HCT116 (cell line): Measurements from ENCODE around the gene FNBP1.

Source experiments
- CTCF ChIP-seq, 3 experiments: fragments of 200-600 bp in 1 of 3; sonication (generic) in 1 of 3; IDR thresholded peaks in 2 of 3; conservative IDR thresholded peaks in 1 of 3; 2 replicates each; pipeline ENCODE4 v1.5.1; 2012 to 2017; ENCODE audit warnings: low read depth in 2 of 3, low read length in 2 of 3, antibody characterized with exemption in 1 of 3, borderline replicate concordance in 1 of 3, control low read depth in 1 of 3, mild to moderate bottlenecking in 1 of 3, mixed read lengths in 1 of 3, mixed run types in 1 of 3, moderate library complexity in 1 of 3; ENCODE audit not compliant: insufficient read depth in 1 of 3
- EGR1 ChIP-seq: IDR thresholded peaks from 2 replicates; pipeline ENCODE4 v1.6.1; 2012; ENCODE audit warnings: low read depth
- ELF1 ChIP-seq: IDR thresholded peaks from 2 replicates; pipeline ENCODE4 v1.6.1; 2012; ENCODE audit warnings: low read depth, borderline replicate concordance
- EZH2 ChIP-seq: fragments of 200-600 bp; sonication (generic); IDR thresholded peaks from 2 replicates; pipeline ENCODE4 v1.6.1; 2017; ENCODE audit warnings: antibody characterized with exemption, mixed run types
- EZH2phosphoT487 ChIP-seq: fragments of 200-600 bp; IDR thresholded peaks from 2 replicates; pipeline ENCODE4 v1.6.1; 2018; ENCODE audit warnings: antibody characterized with exemption, borderline replicate concordance
- JUND ChIP-seq: IDR thresholded peaks from 2 replicates; pipeline ENCODE4 v1.6.1; 2012
- POLR2A ChIP-seq: IDR thresholded peaks from 2 replicates; pipeline ENCODE4 v1.7.0; 2011; ENCODE audit warnings: borderline replicate concordance; ENCODE audit not compliant: insufficient read depth, insufficient read length; ENCODE audit errors: extremely low read depth
- POLR2AphosphoS5 ChIP-seq: IDR thresholded peaks from 2 replicates; pipeline ENCODE4 v1.6.1; 2011; ENCODE audit warnings: mild to moderate bottlenecking, low read depth, low read length, moderate library complexity
- SP1 ChIP-seq: IDR thresholded peaks from 2 replicates; pipeline ENCODE4 v1.6.1; 2012; ENCODE audit warnings: low read depth
- YY1 ChIP-seq: IDR thresholded peaks from 2 replicates; pipeline ENCODE4 v1.6.1; 2011; ENCODE audit warnings: low read length, low read depth, moderate library complexity, mild to moderate bottlenecking; ENCODE audit not compliant: insufficient replicate concordance; ENCODE audit errors: extremely low read depth
- TF ChIP-seq, protein P1 (sequence below): IDR thresholded peaks from 2 replicates; pipeline ENCODE4 v1.6.1; 2011; ENCODE audit warnings: mild to moderate bottlenecking, low read length, moderate library complexity; ENCODE audit not compliant: insufficient replicate concordance; ENCODE audit errors: extremely low read depth
- TF ChIP-seq, protein P2 (sequence below): IDR thresholded peaks from 2 replicates; pipeline ENCODE4 v1.6.1; 2012; ENCODE audit warnings: low read depth
- TF ChIP-seq, protein P3 (sequence below): IDR thresholded peaks from 2 replicates; pipeline ENCODE4 v1.6.1; 2012

GRCh38 chr9:129900263-129901027, 142.5 kb downstream of the FNBP1 start:
- TF ChIP-seq EZH2: no peak
- TF ChIP-seq YY1: no peak
- TF ChIP-seq, protein P1, sequence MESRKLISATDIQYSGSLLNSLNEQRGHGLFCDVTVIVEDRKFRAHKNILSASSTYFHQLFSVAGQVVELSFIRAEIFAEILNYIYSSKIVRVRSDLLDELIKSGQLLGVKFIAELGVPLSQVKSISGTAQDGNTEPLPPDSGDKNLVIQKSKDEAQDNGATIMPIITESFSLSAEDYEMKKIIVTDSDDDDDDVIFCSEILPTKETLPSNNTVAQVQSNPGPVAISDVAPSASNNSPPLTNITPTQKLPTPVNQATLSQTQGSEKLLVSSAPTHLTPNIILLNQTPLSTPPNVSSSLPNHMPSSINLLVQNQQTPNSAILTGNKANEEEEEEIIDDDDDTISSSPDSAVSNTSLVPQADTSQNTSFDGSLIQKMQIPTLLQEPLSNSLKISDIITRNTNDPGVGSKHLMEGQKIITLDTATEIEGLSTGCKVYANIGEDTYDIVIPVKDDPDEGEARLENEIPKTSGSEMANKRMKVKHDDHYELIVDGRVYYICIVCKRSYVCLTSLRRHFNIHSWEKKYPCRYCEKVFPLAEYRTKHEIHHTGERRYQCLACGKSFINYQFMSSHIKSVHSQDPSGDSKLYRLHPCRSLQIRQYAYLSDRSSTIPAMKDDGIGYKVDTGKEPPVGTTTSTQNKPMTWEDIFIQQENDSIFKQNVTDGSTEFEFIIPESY: no peak
- no peak for TF ChIP-seq SP1
- TF ChIP-seq CTCF (IDR thresholded peaks at IDR 0.05 in 2 of 3, conservative IDR thresholded peaks at IDR 0.05 in 1 of 3; ENCODE audit: borderline replicate concordance in 1 of 3, insufficient read depth in 1 of 3, low read depth in 2 of 3, low read length in 2 of 3): no peak
- TF ChIP-seq, protein P2, sequence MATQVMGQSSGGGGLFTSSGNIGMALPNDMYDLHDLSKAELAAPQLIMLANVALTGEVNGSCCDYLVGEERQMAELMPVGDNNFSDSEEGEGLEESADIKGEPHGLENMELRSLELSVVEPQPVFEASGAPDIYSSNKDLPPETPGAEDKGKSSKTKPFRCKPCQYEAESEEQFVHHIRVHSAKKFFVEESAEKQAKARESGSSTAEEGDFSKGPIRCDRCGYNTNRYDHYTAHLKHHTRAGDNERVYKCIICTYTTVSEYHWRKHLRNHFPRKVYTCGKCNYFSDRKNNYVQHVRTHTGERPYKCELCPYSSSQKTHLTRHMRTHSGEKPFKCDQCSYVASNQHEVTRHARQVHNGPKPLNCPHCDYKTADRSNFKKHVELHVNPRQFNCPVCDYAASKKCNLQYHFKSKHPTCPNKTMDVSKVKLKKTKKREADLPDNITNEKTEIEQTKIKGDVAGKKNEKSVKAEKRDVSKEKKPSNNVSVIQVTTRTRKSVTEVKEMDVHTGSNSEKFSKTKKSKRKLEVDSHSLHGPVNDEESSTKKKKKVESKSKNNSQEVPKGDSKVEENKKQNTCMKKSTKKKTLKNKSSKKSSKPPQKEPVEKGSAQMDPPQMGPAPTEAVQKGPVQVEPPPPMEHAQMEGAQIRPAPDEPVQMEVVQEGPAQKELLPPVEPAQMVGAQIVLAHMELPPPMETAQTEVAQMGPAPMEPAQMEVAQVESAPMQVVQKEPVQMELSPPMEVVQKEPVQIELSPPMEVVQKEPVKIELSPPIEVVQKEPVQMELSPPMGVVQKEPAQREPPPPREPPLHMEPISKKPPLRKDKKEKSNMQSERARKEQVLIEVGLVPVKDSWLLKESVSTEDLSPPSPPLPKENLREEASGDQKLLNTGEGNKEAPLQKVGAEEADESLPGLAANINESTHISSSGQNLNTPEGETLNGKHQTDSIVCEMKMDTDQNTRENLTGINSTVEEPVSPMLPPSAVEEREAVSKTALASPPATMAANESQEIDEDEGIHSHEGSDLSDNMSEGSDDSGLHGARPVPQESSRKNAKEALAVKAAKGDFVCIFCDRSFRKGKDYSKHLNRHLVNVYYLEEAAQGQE: no peak
- TF ChIP-seq, protein P3, sequence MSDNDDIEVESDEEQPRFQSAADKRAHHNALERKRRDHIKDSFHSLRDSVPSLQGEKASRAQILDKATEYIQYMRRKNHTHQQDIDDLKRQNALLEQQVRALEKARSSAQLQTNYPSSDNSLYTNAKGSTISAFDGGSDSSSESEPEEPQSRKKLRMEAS: no peak
- no peak for TF ChIP-seq POLR2A
- TF ChIP-seq EGR1: no peak
- TF ChIP-seq POLR2AphosphoS5: no peak
- no peak for TF ChIP-seq JUND
- TF ChIP-seq ELF1: no peak
- TF ChIP-seq EZH2phosphoT487: no peak
